DOHH2 (cell line): ENCODE data around the gene ZNF444.

ENCODE experiments used
- EZH2phosphoT487 ChIP-seq: fragments of 200-600 bp; sonication (generic); IDR thresholded peaks from 2 replicates; pipeline ENCODE4 v1.6.1; 2017; ENCODE audit warnings: borderline replicate concordance, mild to moderate bottlenecking, antibody characterized with exemption, low read length, moderate library complexity, mixed read lengths
- TF ChIP-seq, protein P1 (sequence below): fragments of 200-600 bp; sonication (generic); IDR thresholded peaks from one replicate; pipeline ENCODE4 v1.5.1; 2014; ENCODE audit warnings: antibody characterized with exemption, mild to moderate bottlenecking, low read depth, low read length; ENCODE audit not compliant: poor library complexity, severe bottlenecking

DNA sequence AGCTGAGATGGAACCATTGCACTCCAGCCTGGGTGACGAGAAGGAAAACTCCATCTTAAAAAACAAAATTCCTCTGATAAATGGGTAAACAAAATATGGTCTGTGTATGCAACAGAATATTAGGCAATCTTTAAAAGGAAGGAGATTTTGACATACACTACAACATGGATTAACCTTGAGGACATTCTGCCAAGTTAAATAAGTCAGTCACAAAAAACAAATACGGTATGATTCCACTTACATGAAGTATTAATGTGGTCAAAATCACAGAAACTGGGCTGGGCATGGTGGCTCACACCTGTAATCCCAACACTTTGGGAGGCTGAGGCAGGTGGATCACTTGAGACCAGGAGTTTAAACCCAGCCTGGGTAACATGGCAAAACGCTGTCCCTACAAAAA lies 3.0 kb upstream of the ZNF444 start:
- TF ChIP-seq, protein P1, sequence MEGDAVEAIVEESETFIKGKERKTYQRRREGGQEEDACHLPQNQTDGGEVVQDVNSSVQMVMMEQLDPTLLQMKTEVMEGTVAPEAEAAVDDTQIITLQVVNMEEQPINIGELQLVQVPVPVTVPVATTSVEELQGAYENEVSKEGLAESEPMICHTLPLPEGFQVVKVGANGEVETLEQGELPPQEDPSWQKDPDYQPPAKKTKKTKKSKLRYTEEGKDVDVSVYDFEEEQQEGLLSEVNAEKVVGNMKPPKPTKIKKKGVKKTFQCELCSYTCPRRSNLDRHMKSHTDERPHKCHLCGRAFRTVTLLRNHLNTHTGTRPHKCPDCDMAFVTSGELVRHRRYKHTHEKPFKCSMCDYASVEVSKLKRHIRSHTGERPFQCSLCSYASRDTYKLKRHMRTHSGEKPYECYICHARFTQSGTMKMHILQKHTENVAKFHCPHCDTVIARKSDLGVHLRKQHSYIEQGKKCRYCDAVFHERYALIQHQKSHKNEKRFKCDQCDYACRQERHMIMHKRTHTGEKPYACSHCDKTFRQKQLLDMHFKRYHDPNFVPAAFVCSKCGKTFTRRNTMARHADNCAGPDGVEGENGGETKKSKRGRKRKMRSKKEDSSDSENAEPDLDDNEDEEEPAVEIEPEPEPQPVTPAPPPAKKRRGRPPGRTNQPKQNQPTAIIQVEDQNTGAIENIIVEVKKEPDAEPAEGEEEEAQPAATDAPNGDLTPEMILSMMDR = no peak
- TF ChIP-seq EZH2phosphoT487 = no peak
